IMR-90 (cell line): ENCODE results near the gene MAML2.

Experiments used
- BHLHE40 ChIP-seq: fragments of 150-350 bp; IDR thresholded peaks from 2 replicates; pipeline ENCODE4 v1.6.1; 2016; ENCODE audit warnings: mild to moderate bottlenecking, low read depth, low read length
- FOS ChIP-seq: fragments of 150-350 bp; IDR thresholded peaks from 2 replicates; pipeline ENCODE4 v1.6.1; 2016; ENCODE audit warnings: low read depth, low read length
- MAZ ChIP-seq: IDR thresholded peaks from 2 replicates; pipeline ENCODE4 v1.6.1; 2012; ENCODE audit warnings: low read depth, mild to moderate bottlenecking, low read length, improper control_type of control experiment, moderate library complexity, borderline replicate concordance
- MXI1 ChIP-seq: IDR thresholded peaks from 2 replicates; pipeline ENCODE4 v1.6.1; 2012; ENCODE audit warnings: low read depth, mild to moderate bottlenecking, low read length, moderate library complexity, borderline replicate concordance
- NFE2L2 ChIP-seq: fragments of 150-350 bp; IDR thresholded peaks from 2 replicates; pipeline ENCODE4 v1.6.1; 2016; ENCODE audit warnings: low read depth, mild to moderate bottlenecking, low read length
- POLR2A ChIP-seq: IDR thresholded peaks from 2 replicates; pipeline ENCODE4 v1.6.1; 2012; ENCODE audit warnings: mild to moderate bottlenecking, low read depth, low read length
- RAD21 ChIP-seq: IDR thresholded peaks from 2 replicates; pipeline ENCODE4 v1.6.1; 2012; ENCODE audit warnings: low read length, improper control_type of control experiment
- RCOR1 ChIP-seq: IDR thresholded peaks from 2 replicates; pipeline ENCODE4 v1.6.1; 2012; ENCODE audit warnings: mild to moderate bottlenecking, low read length, improper control_type of control experiment; ENCODE audit not compliant: insufficient replicate concordance
- RFX5 ChIP-seq: IDR thresholded peaks from 2 replicates; pipeline ENCODE4 v1.8.0; 2012; ENCODE audit warnings: low read depth, mild to moderate bottlenecking, low read length, moderate library complexity
- SMC3 ChIP-seq: fragments of 150-350 bp; IDR thresholded peaks from 2 replicates; pipeline ENCODE4 v1.6.1; 2016; ENCODE audit warnings: low read depth, mild to moderate bottlenecking, antibody characterized with exemption, low read length, moderate library complexity
- TF ChIP-seq, protein P1 (sequence below): conservative IDR thresholded peaks from 2 replicates; pipeline ENCODE4 v1.5.1; 2012; ENCODE audit warnings: mild to moderate bottlenecking, low read depth, low read length, improper control_type of control experiment
- TF ChIP-seq, protein P2 (sequence below): fragments of 150-350 bp; IDR thresholded peaks from 2 replicates; pipeline ENCODE4 v1.6.1; 2017; ENCODE audit warnings: mild to moderate bottlenecking, antibody characterized with exemption, low read length, low read depth

DNA sequence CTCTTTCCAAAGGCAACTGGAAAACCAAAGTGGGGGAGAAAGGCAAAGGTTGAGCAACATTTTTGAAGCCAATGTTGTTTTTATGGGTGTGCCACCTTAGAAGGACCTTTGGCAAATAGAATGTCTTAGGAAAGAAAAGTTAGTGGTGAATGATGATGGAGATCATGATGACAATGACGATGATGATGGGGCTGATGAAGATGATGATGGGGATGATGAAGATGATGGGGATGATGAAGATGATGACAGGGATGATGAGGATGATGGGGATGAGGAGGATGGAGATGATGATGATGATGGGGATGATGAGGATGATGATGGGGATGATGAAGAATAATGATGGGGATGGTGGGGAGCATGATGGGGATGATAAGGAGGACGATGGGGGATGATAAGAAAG, 340.7 kb downstream of the MAML2 start:
- TF ChIP-seq, protein P1, sequence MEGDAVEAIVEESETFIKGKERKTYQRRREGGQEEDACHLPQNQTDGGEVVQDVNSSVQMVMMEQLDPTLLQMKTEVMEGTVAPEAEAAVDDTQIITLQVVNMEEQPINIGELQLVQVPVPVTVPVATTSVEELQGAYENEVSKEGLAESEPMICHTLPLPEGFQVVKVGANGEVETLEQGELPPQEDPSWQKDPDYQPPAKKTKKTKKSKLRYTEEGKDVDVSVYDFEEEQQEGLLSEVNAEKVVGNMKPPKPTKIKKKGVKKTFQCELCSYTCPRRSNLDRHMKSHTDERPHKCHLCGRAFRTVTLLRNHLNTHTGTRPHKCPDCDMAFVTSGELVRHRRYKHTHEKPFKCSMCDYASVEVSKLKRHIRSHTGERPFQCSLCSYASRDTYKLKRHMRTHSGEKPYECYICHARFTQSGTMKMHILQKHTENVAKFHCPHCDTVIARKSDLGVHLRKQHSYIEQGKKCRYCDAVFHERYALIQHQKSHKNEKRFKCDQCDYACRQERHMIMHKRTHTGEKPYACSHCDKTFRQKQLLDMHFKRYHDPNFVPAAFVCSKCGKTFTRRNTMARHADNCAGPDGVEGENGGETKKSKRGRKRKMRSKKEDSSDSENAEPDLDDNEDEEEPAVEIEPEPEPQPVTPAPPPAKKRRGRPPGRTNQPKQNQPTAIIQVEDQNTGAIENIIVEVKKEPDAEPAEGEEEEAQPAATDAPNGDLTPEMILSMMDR: no peak
- TF ChIP-seq NFE2L2 (no peak), POLR2A (no peak), BHLHE40 (no peak), MAZ (no peak), SMC3 (no peak), MXI1 (no peak), RCOR1 (no peak), RFX5 (no peak), RAD21 (no peak), FOS (no peak)
- TF ChIP-seq, protein P2, sequence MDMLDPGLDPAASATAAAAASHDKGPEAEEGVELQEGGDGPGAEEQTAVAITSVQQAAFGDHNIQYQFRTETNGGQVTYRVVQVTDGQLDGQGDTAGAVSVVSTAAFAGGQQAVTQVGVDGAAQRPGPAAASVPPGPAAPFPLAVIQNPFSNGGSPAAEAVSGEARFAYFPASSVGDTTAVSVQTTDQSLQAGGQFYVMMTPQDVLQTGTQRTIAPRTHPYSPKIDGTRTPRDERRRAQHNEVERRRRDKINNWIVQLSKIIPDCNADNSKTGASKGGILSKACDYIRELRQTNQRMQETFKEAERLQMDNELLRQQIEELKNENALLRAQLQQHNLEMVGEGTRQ: no peak
